Esophagus squamous epithelium (tissue), 5 donors: Measurements from ENCODE around the gene HPS3. TPM values are rescaled to one million over a fixed set of nuclear protein-coding genes. Genes with fewer than 3 reads are reported as not detected.
A peak's percentile ranks its signal among the peaks of the same experiment; 100 is the strongest.

Experiments used
- DNase-seq: peaks from one replicate; lab custom pipeline; 2025; lab: John Stamatoyannopoulos, UW
- H3K27ac ChIP-seq, 4 donors: fragments of 200-600 bp; sonication (generic); one replicate each; pipeline ENCODE4 v1.5.1; 2016 to 2019; ENCODE audit warnings: mild to moderate bottlenecking in 1 of 4
- H3K27me3 ChIP-seq, 4 donors: fragments of 200-600 bp; sonication (generic); 1 replicate in 3 of 4; 2 replicates in 1 of 4; pipeline versions ENCODE4 v1.5.1 to v1.6.0; 2017 to 2021; ENCODE audit warnings: antibody characterized with exemption in 1 of 4
- H3K36me3 ChIP-seq, 3 donors: fragments of 200-600 bp; sonication (generic); one replicate each; pipeline ENCODE4 v1.5.1; 2016 to 2019
- H3K4me1 ChIP-seq, 3 donors: fragments of 200-600 bp; sonication (generic); one replicate each; pipeline ENCODE4 v1.5.1; 2017 to 2019
- H3K4me3 ChIP-seq, 4 donors: fragments of 200-600 bp; sonication (generic); 1 replicate in 3 of 4; 2 replicates in 1 of 4; pipeline ENCODE4 v1.5.1; 2016 to 2019; ENCODE audit warnings: mild to moderate bottlenecking in 2 of 4, moderate library complexity in 1 of 4
- H3K9me3 ChIP-seq, 3 donors: fragments of 200-600 bp; sonication (generic); one replicate each; pipeline ENCODE4 v1.5.1; 2016 to 2019
- POLR2A ChIP-seq, 4 donors: fragments of 450-650 bp; IDR thresholded peaks; one replicate each; pipeline ENCODE4 v1.6.1; 2017; ENCODE audit warnings: antibody characterized with exemption in 4 of 4, mild to moderate bottlenecking in 4 of 4, moderate library complexity in 3 of 4
- WGBS, 2 donors: methylation state at CpG; one replicate each; pipeline ENCODE4 v1.1.5; 2018; 5-methylcytosine and 5-hydroxymethylcytosine counted together
- intact Hi-C: fragments of 100-400 bp; cut with DNase I; formaldehyde crosslinking; loops from one replicate; pipeline ENCODE4 v1.15.0; 2022
- total RNA-seq, 4 donors: library from RNA; depleted of rRNA; stranded (reverse); fragments of >200 nt; gene quantifications; one replicate each; pipeline ENCODE4 v1.1.0, GENCODE V29; 2016
- TF ChIP-seq, protein P1 (sequence below), 6 experiments: fragments of 450-650 bp in 4 of 6; fragments of 200-600 bp in 2 of 6; sonication (generic) in 2 of 6; IDR thresholded peaks; one replicate each; pipeline ENCODE4 v1.5.1; 2016 to 2019; ENCODE audit warnings: antibody characterized with exemption in 6 of 6, mild to moderate bottlenecking in 4 of 6, moderate library complexity in 4 of 6
- donor health status: DM: yes; HTN: yes; CAD: no.

The HPS3 gene
- total RNA-seq, 4 donors from 2014 or later: 4.3 to 11.8 (median 9.7) TPM

DNA sequence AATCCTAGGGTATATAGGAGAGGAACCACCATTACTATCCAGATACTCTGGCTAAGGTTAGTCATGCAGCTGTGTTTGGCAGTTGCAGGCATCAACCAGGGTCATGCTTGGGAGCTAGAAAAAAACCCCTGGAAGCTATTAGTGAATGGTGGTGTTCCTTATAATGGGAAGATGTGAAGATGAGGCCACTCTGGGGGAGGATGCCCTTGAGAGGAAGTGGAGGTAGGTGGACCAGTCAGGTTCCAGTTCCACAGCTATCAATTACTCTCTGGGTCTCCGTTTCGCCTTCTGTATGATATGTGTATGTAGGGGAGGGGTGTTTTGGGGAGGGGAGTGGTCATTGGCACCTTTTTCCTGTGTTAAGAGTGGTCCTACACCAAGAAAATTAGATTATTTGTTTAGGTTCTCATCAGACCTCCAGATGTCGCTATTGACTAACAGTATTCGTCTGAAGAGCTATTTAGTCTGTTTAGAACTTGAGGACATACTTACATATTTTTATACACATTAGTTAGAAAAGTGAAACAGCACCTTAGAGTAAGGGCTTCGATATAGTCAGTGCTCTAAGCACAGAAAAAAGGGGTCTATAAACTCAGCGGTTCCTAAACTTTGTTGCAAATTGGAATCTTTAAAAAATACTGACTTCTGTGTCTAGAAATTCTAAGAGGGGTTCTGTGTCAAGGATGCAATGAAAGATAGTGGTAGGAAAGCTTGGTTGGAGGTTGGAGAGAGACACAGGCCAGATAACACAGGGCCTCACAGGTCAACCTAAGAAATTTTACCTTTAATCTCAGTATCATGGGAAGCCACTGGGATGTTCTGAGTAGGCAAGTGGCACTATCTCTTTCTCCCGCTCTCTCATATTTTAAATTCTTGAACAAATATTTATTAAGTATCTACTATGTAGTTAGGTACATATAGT lies 9.1 kb upstream of the HPS3 start:
- Histone ChIP-seq H3K27me3 (no peaks in the 10 kb centered on the region), H3K4me1 (no peaks in the 10 kb centered on the region), H3K36me3 (no peaks in the 10 kb centered on the region), H3K4me3 (no peak overlapping the region), H3K9me3 (no peaks in the 10 kb centered on the region), H3K27ac (no peak overlapping the region)
- TF ChIP-seq, protein P1, sequence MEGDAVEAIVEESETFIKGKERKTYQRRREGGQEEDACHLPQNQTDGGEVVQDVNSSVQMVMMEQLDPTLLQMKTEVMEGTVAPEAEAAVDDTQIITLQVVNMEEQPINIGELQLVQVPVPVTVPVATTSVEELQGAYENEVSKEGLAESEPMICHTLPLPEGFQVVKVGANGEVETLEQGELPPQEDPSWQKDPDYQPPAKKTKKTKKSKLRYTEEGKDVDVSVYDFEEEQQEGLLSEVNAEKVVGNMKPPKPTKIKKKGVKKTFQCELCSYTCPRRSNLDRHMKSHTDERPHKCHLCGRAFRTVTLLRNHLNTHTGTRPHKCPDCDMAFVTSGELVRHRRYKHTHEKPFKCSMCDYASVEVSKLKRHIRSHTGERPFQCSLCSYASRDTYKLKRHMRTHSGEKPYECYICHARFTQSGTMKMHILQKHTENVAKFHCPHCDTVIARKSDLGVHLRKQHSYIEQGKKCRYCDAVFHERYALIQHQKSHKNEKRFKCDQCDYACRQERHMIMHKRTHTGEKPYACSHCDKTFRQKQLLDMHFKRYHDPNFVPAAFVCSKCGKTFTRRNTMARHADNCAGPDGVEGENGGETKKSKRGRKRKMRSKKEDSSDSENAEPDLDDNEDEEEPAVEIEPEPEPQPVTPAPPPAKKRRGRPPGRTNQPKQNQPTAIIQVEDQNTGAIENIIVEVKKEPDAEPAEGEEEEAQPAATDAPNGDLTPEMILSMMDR (IDR thresholded peaks at IDR 0.05): peak; percentile 40 to 64 (median 60)
- no peak for TF ChIP-seq POLR2A (IDR thresholded peaks at IDR 0.05)
- no peak for DNase-seq
- intact Hi-C loops: no loop called here
- 17 to 22% methylated on average over 6 to 7 of the region's 7 CpGs for WGBS, 2 donors

DNA sequence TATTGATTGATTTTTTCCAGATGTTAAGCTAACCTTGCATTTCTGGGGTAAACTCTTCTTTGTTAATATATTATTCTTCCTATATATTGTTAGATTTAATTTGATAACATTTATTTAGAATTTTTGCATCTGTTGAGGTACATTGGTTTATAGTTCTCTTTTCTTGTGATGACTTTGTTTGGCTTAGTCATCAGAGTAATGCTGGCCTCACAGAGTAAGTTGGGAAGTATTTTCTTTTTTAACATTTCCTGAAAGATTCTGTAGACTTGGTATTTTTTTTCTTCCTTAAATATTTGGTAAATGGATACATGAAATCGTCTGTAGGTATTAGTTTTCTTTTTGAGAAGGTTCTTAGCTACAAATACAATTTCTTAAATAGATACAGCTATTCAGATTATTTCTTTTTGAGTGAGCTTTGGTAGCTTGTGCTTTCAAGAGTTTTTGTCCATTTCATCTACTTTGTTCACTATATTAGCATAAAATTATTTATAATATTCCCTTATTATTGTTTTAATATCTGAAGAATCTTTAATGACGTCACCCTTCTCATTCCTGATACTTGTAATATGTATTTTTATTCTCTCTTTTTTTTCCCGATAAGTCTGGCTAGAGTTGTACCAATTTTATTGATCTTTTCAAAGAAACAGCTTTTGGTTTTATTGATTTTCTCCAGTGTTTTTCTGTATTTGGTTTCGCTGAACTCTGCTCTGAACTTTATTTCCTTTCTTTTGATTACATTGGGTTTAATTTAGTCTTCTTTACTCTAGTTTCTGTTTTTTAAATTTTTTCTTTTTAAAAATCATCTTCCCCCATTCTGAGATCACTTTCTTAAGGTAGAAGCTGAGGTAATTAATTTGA lies 6.5 kb upstream of the HPS3 start:
- TF ChIP-seq, protein P1 (IDR thresholded peaks at IDR 0.05): no peak
- no peak for TF ChIP-seq POLR2A (IDR thresholded peaks at IDR 0.05)
- H3K27me3 ChIP-seq: no peaks in the 10 kb centered on the region
- no peaks in the 10 kb centered on the region for H3K4me1 ChIP-seq
- no peak overlapping the region for H3K27ac ChIP-seq
- H3K4me3 ChIP-seq: no peak overlapping the region
- DNase-seq: no peak
- 77 to 80% methylated on average over 4 of the region's 4 CpGs for WGBS, 2 donors
- H3K9me3 ChIP-seq: no peaks in the 10 kb centered on the region
- intact Hi-C loops: no loop called here
- H3K36me3 ChIP-seq: no peaks in the 10 kb centered on the region

DNA sequence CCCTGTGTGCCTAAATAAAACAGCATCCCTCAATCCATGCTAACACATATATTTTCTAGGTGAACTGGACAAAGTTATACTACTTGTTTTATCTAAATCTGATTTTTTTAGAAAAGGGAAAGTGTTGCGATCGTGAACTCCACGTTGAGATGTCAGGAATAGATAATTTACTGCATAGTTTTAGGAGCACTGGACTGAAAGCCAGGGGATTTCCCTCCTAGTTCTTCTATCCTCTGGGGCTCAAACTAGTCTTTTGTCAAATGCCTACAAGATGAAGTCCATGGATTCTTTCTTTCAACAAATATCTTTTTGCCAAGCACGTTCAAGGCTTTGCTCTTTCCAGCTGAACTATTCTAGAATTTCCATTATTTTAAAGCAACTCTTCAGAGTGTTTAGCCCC lies 617 bp upstream of the HPS3 start:
- intact Hi-C loops: no loop called here
- Histone ChIP-seq H3K9me3 (no peaks in the 10 kb centered on the region), H3K27ac (peak overlapping the region; percentile 84 to 90 (median 90)), H3K4me3 (peak overlapping the region; percentile 77 to 92 (median 88)), H3K4me1 (peaks cover 0 to 40% (median 14%) of the 10 kb centered on the region in 3 donors), H3K36me3 (no peaks in the 10 kb centered on the region), H3K27me3 (no peaks in the 10 kb centered on the region)
- no peak for DNase-seq
- WGBS, 2 donors: 3 to 11% methylated on average over 4 of the region's 4 CpGs
- TF ChIP-seq, protein P1 (IDR thresholded peaks at IDR 0.05): no peak
- TF ChIP-seq POLR2A (IDR thresholded peaks at IDR 0.05): no peak

DNA sequence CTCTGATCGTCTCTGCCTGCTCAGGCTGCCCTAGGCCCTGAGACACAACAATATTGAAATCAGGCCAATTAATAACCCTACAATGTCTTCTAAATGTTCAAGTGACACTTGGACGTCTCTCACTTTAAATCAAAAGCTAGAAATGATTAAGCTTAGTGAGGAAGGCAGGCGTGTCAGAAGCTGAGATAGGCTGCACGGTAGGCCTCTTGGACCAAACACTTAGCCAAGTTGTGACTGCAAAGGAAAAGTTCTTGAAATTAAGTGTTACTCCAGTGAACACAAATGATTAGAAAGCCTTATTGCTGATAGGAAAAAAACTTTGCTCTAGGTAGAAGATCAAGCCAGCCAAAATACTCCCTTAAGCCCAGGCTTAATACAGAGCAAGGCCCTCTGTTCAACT lies 2.2 kb downstream of the HPS3 start:
- no peaks in the 10 kb centered on the region for H3K27me3 ChIP-seq
- H3K4me3 ChIP-seq: peak overlapping the region in 1 of 4 donors; percentile 26
- H3K36me3 ChIP-seq: no peaks in the 10 kb centered on the region
- no peaks in the 10 kb centered on the region for H3K9me3 ChIP-seq
- 22 to 51% methylated on average over 4 of the region's 4 CpGs for WGBS, 2 donors
- TF ChIP-seq, protein P1 (IDR thresholded peaks at IDR 0.05): no peak
- no peak for TF ChIP-seq POLR2A (IDR thresholded peaks at IDR 0.05)
- intact Hi-C loops: loop anchor here (5.0 kb wide), 1 partner anchor 141 kb away; no protein-coding TSS in a partner anchor
- H3K27ac ChIP-seq: peak overlapping the region in 3 of 4 donors; percentile 26 to 90 (median 32)
- no peak for DNase-seq
- H3K4me1 ChIP-seq: peaks cover 0 to 47% (median 14%) of the 10 kb centered on the region in 3 donors
